Measurements from ENCODE around the gene FGF18.
"Not testable (repeated sequence)": the region's sequence is repeated elsewhere in the genome, so short reads cannot be mapped to it uniquely, and the experiment has no call there.

The FGF18 gene

GRCh38 chr5:171418982-171419687, at the start of gene FGF18:
Gene FGF18, plus strand, starts transcription at chr5:171419647. Its CDS starts 553 bp downstream, at chr5:171420200.
- no peak within 1 kb of the TSS for H3K9ac ChIP-seq (ENCODE audit: low read length)

GRCh38 chr5:171369898-171370297, 49.5 kb upstream of the FGF18 start:
- no peak overlapping the region for H2AFZ ChIP-seq (ENCODE audit: low read depth, low read length)
- TF ChIP-seq EZH2phosphoT487 (IDR thresholded peaks at IDR 0.05; ENCODE audit: low read depth) (no peak), CTCF (IDR thresholded peaks at IDR 0.05; ENCODE audit: low read depth, low read length) (no peak)
- H4K20me1 ChIP-seq (ENCODE audit: insufficient read depth, low read length), result no peaks in the 10 kb centered on the region
- H3K79me2 ChIP-seq (ENCODE audit: low read length), result no peaks in the 10 kb centered on the region
- H3K9me3 ChIP-seq (ENCODE audit: insufficient read depth, low read length), result no peaks in the 10 kb centered on the region
- H3K4me2 ChIP-seq (ENCODE audit: low read length), result no peak overlapping the region
- no peak overlapping the region for H3K27ac ChIP-seq (ENCODE audit: low read length)
- H3K4me1 ChIP-seq (ENCODE audit: low read length), result peaks cover 5% of the 10 kb centered on the region
- H3K4me3 ChIP-seq (ENCODE audit: low read length), result no peak overlapping the region
- no peak overlapping the region for H3K9ac ChIP-seq (ENCODE audit: low read length)
- no peaks in the 10 kb centered on the region for H3K36me3 ChIP-seq (replicated peaks; ENCODE audit: low read depth, low read length)
- peaks cover 15% of the 10 kb centered on the region; the same call in 1 of the 2 replicates for H3K27me3 ChIP-seq (ENCODE audit: low read depth, low read length)

More at GRCh38 chr5:171418982-171419687, at the start of gene FGF18:
- Histone ChIP-seq H3K9me3 (ENCODE audit: insufficient read depth, low read length) (no peaks in the 10 kb centered on the region), H3K4me3 (ENCODE audit: low read length) (peak within 1 kb of the TSS; percentile 60), H3K4me2 (ENCODE audit: low read length) (peak within 1 kb of the TSS; percentile 73), H3K27me3 (ENCODE audit: low read depth, low read length) (no peaks in the 10 kb centered on the region), H3K36me3 (replicated peaks; ENCODE audit: low read depth, low read length) (peaks cover 5% of the 10 kb centered on the region), H4K20me1 (ENCODE audit: insufficient read depth, low read length) (peaks cover 42% of the 10 kb centered on the region), H2AFZ (ENCODE audit: low read depth, low read length) (no peak within 1 kb of the TSS), H3K4me1 (ENCODE audit: low read length) (peaks cover 3% of the 10 kb centered on the region; the same call in 1 of the 2 replicates), H3K27ac (ENCODE audit: low read length) (no peak within 1 kb of the TSS), H3K79me2 (ENCODE audit: low read length) (no peaks in the 10 kb centered on the region)
- TF ChIP-seq CTCF (IDR thresholded peaks at IDR 0.05; ENCODE audit: low read depth, low read length) (no peak; the same call in 1 of the 2 replicates), EZH2phosphoT487 (IDR thresholded peaks at IDR 0.05; ENCODE audit: low read depth) (no peak)

GRCh38 chr5:171370881-171371280, 48.6 kb upstream of the FGF18 start:
- H4K20me1 ChIP-seq (ENCODE audit: insufficient read depth, low read length); H3K36me3 ChIP-seq (replicated peaks; ENCODE audit: low read depth, low read length); H3K27ac ChIP-seq (ENCODE audit: low read length); H3K4me1 ChIP-seq (ENCODE audit: low read length); H3K9me3 ChIP-seq (ENCODE audit: insufficient read depth, low read length); H3K79me2 ChIP-seq (ENCODE audit: low read length): not testable (repeated sequence)
- TF ChIP-seq CTCF (IDR thresholded peaks at IDR 0.05; ENCODE audit: low read depth, low read length), result peak; percentile 35
- Histone ChIP-seq H3K4me2 (ENCODE audit: low read length) (peak overlapping the region; percentile 76), H3K9ac (ENCODE audit: low read length) (peak overlapping the region; percentile 11; the same call in 1 of the 2 replicates), H3K4me3 (ENCODE audit: low read length) (peak overlapping the region; percentile 70), H3K27me3 (ENCODE audit: low read depth, low read length) (peaks cover 14% of the 10 kb centered on the region), H2AFZ (ENCODE audit: low read depth, low read length) (peak overlapping the region; percentile 76)

GRCh38 chr5:171371326-171371725, 48.1 kb upstream of the FGF18 start:
- Histone ChIP-seq H3K27me3 (ENCODE audit: low read depth, low read length) (peaks cover 12% of the 10 kb centered on the region), H3K4me3 (ENCODE audit: low read length) (peak overlapping the region; percentile 70), H3K79me2 (ENCODE audit: low read length) (no peaks in the 10 kb centered on the region), H3K9ac (ENCODE audit: low read length) (peak overlapping the region; percentile 11; the same call in 1 of the 2 replicates), H3K4me1 (ENCODE audit: low read length) (peaks cover 5% of the 10 kb centered on the region), H3K36me3 (replicated peaks; ENCODE audit: low read depth, low read length) (no peaks in the 10 kb centered on the region), H4K20me1 (ENCODE audit: insufficient read depth, low read length) (no peaks in the 10 kb centered on the region), H3K9me3 (ENCODE audit: insufficient read depth, low read length) (no peaks in the 10 kb centered on the region), H3K27ac (ENCODE audit: low read length) (no peak overlapping the region), H3K4me2 (ENCODE audit: low read length) (peak overlapping the region; percentile 76), H2AFZ (ENCODE audit: low read depth, low read length) (peak overlapping the region; percentile 76)
- TF ChIP-seq CTCF (IDR thresholded peaks at IDR 0.05; ENCODE audit: low read depth, low read length) (no peak), EZH2phosphoT487 (IDR thresholded peaks at IDR 0.05; ENCODE audit: low read depth) (no peak)
